HEK293 (cell line): ENCODE results near the gene CMTM1.

Experiments used
- CTCF ChIA-PET: fragments of 350-600 bp; formaldehyde crosslinking; extraction: SDS; loops from one replicate; lab custom pipeline; 2021; ENCODE audit warnings: antibody characterized with exemption; lab: Yijun Ruan, JAX
- POLR2A ChIA-PET: fragments of 300-600 bp; formaldehyde crosslinking; extraction: SDS; loops from one replicate; lab custom pipeline; 2020; ENCODE audit warnings: antibody characterized with exemption, inconsistent platforms; lab: Yijun Ruan, JAX
- H3K27ac ChIP-seq: fragments of 200-500 bp; sonication (Bioruptor generic); 2 replicates; pipeline ENCODE4 v1.5.1; 2014; ENCODE audit warnings: low read depth, low read length, control low read depth, inconsistent platforms; ENCODE audit errors: extremely low read depth
- H3K36me3 ChIP-seq, 2 experiments: fragments of 200-500 bp in 1 of 2; sonication (Bioruptor generic) in 1 of 2; 1 replicate in 1 of 2; 2 replicates in 1 of 2; pipeline ENCODE4 v1.5.1; 2014 to 2017; ENCODE audit warnings: inconsistent platforms in 2 of 2, low read length in 2 of 2; ENCODE audit not compliant: control insufficient read depth in 2 of 2, insufficient read depth in 1 of 2
- H3K4me1 ChIP-seq: fragments of 200-500 bp; sonication (Bioruptor generic); 2 replicates; pipeline ENCODE4 v1.5.1; 2014; ENCODE audit warnings: mild to moderate bottlenecking, low read length, inconsistent platforms; ENCODE audit not compliant: control insufficient read depth, insufficient read depth
- H3K4me3 ChIP-seq: 2 replicates; pipeline ENCODE4 v1.5.1; 2011; ENCODE audit warnings: low read depth, mild to moderate bottlenecking, control low read depth, low read length, moderate library complexity
- H3K9me3 ChIP-seq: fragments of 200-500 bp; sonication (Bioruptor generic); 2 replicates; pipeline ENCODE4 v1.5.1; 2014; ENCODE audit warnings: low read depth, low read length, inconsistent platforms; ENCODE audit not compliant: control insufficient read depth, insufficient read depth
- GLI2 ChIP-seq: fragments of 450-650 bp; formaldehyde crosslinking; IDR thresholded peaks from 2 replicates; pipeline ENCODE4; 2017; ENCODE audit warnings: missing biosample characterization, missing genetic modification characterization, low read depth, borderline replicate concordance
- OSR2 ChIP-seq: fragments of 450-650 bp; formaldehyde crosslinking; IDR thresholded peaks from 2 replicates; pipeline ENCODE4 v1.5.1; 2016; ENCODE audit warnings: missing biosample characterization, missing genetic modification characterization
- SALL2 ChIP-seq: fragments of 450-650 bp; formaldehyde crosslinking; IDR thresholded peaks from 2 replicates; pipeline ENCODE4 v1.5.0; 2017; ENCODE audit warnings: missing biosample characterization, mild to moderate bottlenecking, missing genetic modification characterization, borderline replicate concordance
- ZFHX2 ChIP-seq: fragments of 450-650 bp; formaldehyde crosslinking; conservative IDR thresholded peaks from 2 replicates; pipeline ENCODE4 v1.5.1; 2016; ENCODE audit warnings: missing biosample characterization, missing genetic modification characterization
- ZNF133 ChIP-seq: fragments of 450-650 bp; formaldehyde crosslinking; IDR thresholded peaks from 2 replicates; pipeline ENCODE4 v1.5.1; 2016; ENCODE audit warnings: missing biosample characterization, missing genetic modification characterization
- ZNF211 ChIP-seq: fragments of 450-650 bp; formaldehyde crosslinking; IDR thresholded peaks from 2 replicates; pipeline ENCODE4 v1.5.1; 2016; ENCODE audit warnings: low read depth, missing biosample characterization, missing genetic modification characterization
- ZNF214 ChIP-seq: fragments of 450-650 bp; formaldehyde crosslinking; IDR thresholded peaks from 2 replicates; pipeline ENCODE4 v1.5.1; 2017; ENCODE audit warnings: missing biosample characterization, mild to moderate bottlenecking, missing genetic modification characterization, borderline replicate concordance
- ZNF248 ChIP-seq: fragments of 450-650 bp; formaldehyde crosslinking; IDR thresholded peaks from 2 replicates; pipeline ENCODE4 v1.5.1; 2017; ENCODE audit warnings: missing biosample characterization, missing genetic modification characterization
- ZNF48 ChIP-seq: fragments of 450-650 bp; formaldehyde crosslinking; IDR thresholded peaks from 2 replicates; pipeline ENCODE4 v1.5.1; 2016; ENCODE audit warnings: missing biosample characterization, missing genetic modification characterization
- ZNF521 ChIP-seq: fragments of 450-650 bp; formaldehyde crosslinking; IDR thresholded peaks from 2 replicates; pipeline ENCODE4 v1.5.1; 2017; ENCODE audit warnings: missing biosample characterization, mild to moderate bottlenecking, missing genetic modification characterization
- ZNF544 ChIP-seq: fragments of 450-650 bp; formaldehyde crosslinking; IDR thresholded peaks from 2 replicates; pipeline ENCODE4 v1.5.0; 2017; ENCODE audit warnings: missing biosample characterization, missing genetic modification characterization
- ZNF626 ChIP-seq: fragments of 450-650 bp; sonication (Bioruptor Pico); formaldehyde crosslinking; IDR thresholded peaks from 2 replicates; pipeline ENCODE4 v1.5.1; 2018; ENCODE audit warnings: missing biosample characterization, missing genetic modification characterization, inconsistent platforms
- ZNF654 ChIP-seq: fragments of 450-650 bp; formaldehyde crosslinking; IDR thresholded peaks from 2 replicates; pipeline ENCODE4 v1.5.1; 2016; ENCODE audit warnings: low read depth, missing biosample characterization, missing genetic modification characterization
- ZNF660 ChIP-seq: fragments of 450-650 bp; IDR thresholded peaks from 2 replicates; pipeline ENCODE4 v1.5.1; 2018; ENCODE audit warnings: missing biosample characterization, mild to moderate bottlenecking, missing genetic modification characterization
- TF ChIP-seq, protein P1 (sequence below): fragments of 450-650 bp; formaldehyde crosslinking; IDR thresholded peaks from 2 replicates; pipeline ENCODE4 v1.5.1; 2016; ENCODE audit warnings: missing biosample characterization, missing genetic modification characterization
- TF ChIP-seq, protein P2 (sequence below): fragments of 450-650 bp; formaldehyde crosslinking; IDR thresholded peaks from 2 replicates; pipeline ENCODE4 v1.5.1; 2016; ENCODE audit warnings: missing biosample characterization, missing genetic modification characterization, borderline replicate concordance
- TF ChIP-seq, protein P3 (sequence below): fragments of 450-650 bp; formaldehyde crosslinking; IDR thresholded peaks from 2 replicates; pipeline ENCODE4 v1.5.1; 2017; ENCODE audit warnings: missing biosample characterization, missing genetic modification characterization
- TF ChIP-seq, protein P4 (sequence below): fragments of 450-650 bp; formaldehyde crosslinking; IDR thresholded peaks from 2 replicates; pipeline ENCODE4 v1.5.1; 2016; ENCODE audit warnings: missing biosample characterization, missing genetic modification characterization
- TF ChIP-seq, protein P5 (sequence below): fragments of 450-650 bp; formaldehyde crosslinking; IDR thresholded peaks from 2 replicates; pipeline ENCODE4 v1.5.1; 2016; ENCODE audit warnings: missing biosample characterization, missing genetic modification characterization
- TF ChIP-seq, protein P6 (sequence below): fragments of 450-650 bp; formaldehyde crosslinking; IDR thresholded peaks from 2 replicates; pipeline ENCODE4 v1.5.1; 2016; ENCODE audit warnings: missing biosample characterization, missing genetic modification characterization

CMTM1 gene

DNA sequence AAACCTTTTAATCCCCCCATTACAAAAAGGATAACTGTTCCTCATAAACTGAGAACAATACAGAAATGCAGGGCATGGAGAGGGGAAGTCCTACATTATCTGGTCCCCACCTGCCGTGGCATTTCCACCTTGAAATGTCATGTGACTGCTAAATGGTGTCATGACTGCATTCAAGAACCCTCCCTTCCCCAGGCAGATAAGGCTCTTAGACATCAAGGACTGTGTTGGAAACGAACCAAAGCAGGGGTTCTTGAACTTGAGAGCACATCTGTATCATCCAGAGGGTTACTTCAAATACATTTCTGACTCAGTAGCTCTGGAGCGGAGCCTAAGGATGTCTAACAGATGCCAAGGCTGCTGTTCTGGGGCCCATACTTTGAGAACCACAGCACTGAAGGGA, 56.6 kb downstream of the CMTM1 start:
- peaks cover 13% of the 10 kb centered on the region for H3K4me1 ChIP-seq
- CTCF ChIA-PET: no interaction called here

More for the DNA sequence above, 56.6 kb downstream of the CMTM1 start:
- no peak for TF ChIP-seq SALL2 (tag by site-specific recombination)
- TF ChIP-seq OSR2 (tag by site-specific recombination): no peak
- TF ChIP-seq ZNF544 (tag by site-specific recombination): no peak
- no peak for TF ChIP-seq ZNF214 (tag by site-specific recombination)
- TF ChIP-seq GLI2 (tag by site-specific recombination): no peak
- TF ChIP-seq ZNF654 (tag by site-specific recombination): no peak
- TF ChIP-seq, protein P1, sequence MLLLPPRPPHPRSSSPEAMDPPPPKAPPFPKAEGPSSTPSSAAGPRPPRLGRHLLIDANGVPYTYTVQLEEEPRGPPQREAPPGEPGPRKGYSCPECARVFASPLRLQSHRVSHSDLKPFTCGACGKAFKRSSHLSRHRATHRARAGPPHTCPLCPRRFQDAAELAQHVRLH (tag by site-specific recombination): no peak
- TF ChIP-seq ZNF133 (tag by site-specific recombination): no peak
- no peak for TF ChIP-seq ZNF626 (tag by site-specific recombination)
- no peak for TF ChIP-seq ZNF211 (tag by site-specific recombination)
- no peak for TF ChIP-seq ZFHX2 (tag by site-specific recombination)
- no peak for TF ChIP-seq ZNF521
- TF ChIP-seq, protein P2, sequence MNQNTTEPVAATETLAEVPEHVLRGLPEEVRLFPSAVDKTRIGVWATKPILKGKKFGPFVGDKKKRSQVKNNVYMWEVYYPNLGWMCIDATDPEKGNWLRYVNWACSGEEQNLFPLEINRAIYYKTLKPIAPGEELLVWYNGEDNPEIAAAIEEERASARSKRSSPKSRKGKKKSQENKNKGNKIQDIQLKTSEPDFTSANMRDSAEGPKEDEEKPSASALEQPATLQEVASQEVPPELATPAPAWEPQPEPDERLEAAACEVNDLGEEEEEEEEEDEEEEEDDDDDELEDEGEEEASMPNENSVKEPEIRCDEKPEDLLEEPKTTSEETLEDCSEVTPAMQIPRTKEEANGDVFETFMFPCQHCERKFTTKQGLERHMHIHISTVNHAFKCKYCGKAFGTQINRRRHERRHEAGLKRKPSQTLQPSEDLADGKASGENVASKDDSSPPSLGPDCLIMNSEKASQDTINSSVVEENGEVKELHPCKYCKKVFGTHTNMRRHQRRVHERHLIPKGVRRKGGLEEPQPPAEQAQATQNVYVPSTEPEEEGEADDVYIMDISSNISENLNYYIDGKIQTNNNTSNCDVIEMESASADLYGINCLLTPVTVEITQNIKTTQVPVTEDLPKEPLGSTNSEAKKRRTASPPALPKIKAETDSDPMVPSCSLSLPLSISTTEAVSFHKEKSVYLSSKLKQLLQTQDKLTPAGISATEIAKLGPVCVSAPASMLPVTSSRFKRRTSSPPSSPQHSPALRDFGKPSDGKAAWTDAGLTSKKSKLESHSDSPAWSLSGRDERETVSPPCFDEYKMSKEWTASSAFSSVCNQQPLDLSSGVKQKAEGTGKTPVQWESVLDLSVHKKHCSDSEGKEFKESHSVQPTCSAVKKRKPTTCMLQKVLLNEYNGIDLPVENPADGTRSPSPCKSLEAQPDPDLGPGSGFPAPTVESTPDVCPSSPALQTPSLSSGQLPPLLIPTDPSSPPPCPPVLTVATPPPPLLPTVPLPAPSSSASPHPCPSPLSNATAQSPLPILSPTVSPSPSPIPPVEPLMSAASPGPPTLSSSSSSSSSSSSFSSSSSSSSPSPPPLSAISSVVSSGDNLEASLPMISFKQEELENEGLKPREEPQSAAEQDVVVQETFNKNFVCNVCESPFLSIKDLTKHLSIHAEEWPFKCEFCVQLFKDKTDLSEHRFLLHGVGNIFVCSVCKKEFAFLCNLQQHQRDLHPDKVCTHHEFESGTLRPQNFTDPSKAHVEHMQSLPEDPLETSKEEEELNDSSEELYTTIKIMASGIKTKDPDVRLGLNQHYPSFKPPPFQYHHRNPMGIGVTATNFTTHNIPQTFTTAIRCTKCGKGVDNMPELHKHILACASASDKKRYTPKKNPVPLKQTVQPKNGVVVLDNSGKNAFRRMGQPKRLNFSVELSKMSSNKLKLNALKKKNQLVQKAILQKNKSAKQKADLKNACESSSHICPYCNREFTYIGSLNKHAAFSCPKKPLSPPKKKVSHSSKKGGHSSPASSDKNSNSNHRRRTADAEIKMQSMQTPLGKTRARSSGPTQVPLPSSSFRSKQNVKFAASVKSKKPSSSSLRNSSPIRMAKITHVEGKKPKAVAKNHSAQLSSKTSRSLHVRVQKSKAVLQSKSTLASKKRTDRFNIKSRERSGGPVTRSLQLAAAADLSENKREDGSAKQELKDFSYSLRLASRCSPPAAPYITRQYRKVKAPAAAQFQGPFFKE (tag by site-specific recombination): no peak
- no peak for TF ChIP-seq ZNF248 (tag by site-specific recombination)
- TF ChIP-seq, protein P3, sequence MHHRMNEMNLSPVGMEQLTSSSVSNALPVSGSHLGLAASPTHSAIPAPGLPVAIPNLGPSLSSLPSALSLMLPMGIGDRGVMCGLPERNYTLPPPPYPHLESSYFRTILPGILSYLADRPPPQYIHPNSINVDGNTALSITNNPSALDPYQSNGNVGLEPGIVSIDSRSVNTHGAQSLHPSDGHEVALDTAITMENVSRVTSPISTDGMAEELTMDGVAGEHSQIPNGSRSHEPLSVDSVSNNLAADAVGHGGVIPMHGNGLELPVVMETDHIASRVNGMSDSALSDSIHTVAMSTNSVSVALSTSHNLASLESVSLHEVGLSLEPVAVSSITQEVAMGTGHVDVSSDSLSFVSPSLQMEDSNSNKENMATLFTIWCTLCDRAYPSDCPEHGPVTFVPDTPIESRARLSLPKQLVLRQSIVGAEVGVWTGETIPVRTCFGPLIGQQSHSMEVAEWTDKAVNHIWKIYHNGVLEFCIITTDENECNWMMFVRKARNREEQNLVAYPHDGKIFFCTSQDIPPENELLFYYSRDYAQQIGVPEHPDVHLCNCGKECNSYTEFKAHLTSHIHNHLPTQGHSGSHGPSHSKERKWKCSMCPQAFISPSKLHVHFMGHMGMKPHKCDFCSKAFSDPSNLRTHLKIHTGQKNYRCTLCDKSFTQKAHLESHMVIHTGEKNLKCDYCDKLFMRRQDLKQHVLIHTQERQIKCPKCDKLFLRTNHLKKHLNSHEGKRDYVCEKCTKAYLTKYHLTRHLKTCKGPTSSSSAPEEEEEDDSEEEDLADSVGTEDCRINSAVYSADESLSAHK (tag by site-specific recombination): no peak
- TF ChIP-seq, protein P4, sequence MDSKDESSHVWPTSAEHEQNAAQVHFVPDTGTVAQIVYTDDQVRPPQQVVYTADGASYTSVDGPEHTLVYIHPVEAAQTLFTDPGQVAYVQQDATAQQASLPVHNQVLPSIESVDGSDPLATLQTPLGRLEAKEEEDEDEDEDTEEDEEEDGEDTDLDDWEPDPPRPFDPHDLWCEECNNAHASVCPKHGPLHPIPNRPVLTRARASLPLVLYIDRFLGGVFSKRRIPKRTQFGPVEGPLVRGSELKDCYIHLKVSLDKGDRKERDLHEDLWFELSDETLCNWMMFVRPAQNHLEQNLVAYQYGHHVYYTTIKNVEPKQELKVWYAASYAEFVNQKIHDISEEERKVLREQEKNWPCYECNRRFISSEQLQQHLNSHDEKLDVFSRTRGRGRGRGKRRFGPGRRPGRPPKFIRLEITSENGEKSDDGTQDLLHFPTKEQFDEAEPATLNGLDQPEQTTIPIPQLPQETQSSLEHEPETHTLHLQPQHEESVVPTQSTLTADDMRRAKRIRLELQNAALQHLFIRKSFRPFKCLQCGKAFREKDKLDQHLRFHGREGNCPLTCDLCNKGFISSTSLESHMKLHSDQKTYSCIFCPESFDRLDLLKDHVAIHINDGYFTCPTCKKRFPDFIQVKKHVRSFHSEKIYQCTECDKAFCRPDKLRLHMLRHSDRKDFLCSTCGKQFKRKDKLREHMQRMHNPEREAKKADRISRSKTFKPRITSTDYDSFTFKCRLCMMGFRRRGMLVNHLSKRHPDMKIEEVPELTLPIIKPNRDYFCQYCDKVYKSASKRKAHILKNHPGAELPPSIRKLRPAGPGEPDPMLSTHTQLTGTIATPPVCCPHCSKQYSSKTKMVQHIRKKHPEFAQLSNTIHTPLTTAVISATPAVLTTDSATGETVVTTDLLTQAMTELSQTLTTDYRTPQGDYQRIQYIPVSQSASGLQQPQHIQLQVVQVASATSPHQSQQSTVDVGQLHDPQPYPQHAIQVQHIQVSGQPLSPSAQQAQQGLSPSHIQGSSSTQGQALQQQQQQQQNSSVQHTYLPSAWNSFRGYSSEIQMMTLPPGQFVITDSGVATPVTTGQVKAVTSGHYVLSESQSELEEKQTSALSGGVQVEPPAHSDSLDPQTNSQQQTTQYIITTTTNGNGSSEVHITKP (tag by site-specific recombination): no peak
- TF ChIP-seq, protein P5, sequence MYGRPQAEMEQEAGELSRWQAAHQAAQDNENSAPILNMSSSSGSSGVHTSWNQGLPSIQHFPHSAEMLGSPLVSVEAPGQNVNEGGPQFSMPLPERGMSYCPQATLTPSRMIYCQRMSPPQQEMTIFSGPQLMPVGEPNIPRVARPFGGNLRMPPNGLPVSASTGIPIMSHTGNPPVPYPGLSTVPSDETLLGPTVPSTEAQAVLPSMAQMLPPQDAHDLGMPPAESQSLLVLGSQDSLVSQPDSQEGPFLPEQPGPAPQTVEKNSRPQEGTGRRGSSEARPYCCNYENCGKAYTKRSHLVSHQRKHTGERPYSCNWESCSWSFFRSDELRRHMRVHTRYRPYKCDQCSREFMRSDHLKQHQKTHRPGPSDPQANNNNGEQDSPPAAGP (tag by site-specific recombination): no peak
- no peak for TF ChIP-seq ZNF660 (tag by site-specific recombination)
- TF ChIP-seq ZNF48 (tag by site-specific recombination): no peak
- TF ChIP-seq, protein P6, sequence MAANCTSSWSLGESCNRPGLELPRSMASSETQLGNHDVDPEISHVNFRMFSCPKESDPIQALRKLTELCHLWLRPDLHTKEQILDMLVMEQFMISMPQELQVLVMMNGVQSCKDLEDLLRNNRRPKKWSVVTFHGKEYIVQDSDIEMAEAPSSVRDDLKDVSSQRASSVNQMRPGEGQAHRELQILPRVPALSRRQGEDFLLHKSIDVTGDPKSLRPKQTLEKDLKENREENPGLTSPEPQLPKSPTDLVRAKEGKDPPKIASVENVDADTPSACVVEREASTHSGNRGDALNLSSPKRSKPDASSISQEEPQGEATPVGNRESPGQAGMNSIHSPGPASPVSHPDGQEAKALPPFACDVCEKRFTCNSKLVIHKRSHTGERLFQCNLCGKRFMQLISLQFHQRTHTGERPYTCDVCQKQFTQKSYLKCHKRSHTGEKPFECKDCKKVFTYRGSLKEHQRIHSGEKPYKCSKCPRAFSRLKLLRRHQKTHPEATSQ (tag by site-specific recombination): no peak
- H3K9me3 ChIP-seq: no peaks in the 10 kb centered on the region
- peaks cover 0 to 45% of the 10 kb centered on the region in 2 experiments; a peak in 1 of 3 replicates for H3K36me3 ChIP-seq
- no peak overlapping the region for H3K27ac ChIP-seq
- POLR2A ChIA-PET: no interaction called here
- no peak overlapping the region for H3K4me3 ChIP-seq
